ENCODE results near the gene CACTIN.
"Not testable (repeated sequence)": the region's sequence is repeated elsewhere in the genome, so short reads cannot be mapped to it uniquely, and the experiment has no call there.

Gene CACTIN

GRCh38 chr19:3586707-3587346, 39.8 kb downstream of the CACTIN start:
- no peak for DNase-seq (ENCODE audit: low read depth)

GRCh38 chr19:3586127-3586626, 40.4 kb downstream of the CACTIN start:
- DNase-seq (ENCODE audit: low read depth) = no peak

GRCh38 chr19:3585301-3586126, 41.1 kb downstream of the CACTIN start, which contains the start of gene GIPC3:
TSS of gene GIPC3 (plus strand) at chr19:3585478. CDS start at chr19:3585598, 120 bp downstream.
- no peak for DNase-seq (ENCODE audit: low read depth)

GRCh38 chr19:3584036-3584802, 42.4 kb downstream of the CACTIN start:
- not testable (repeated sequence) for DNase-seq (ENCODE audit: low read depth)

- DNase-seq (ENCODE audit: low read depth) = not testable (repeated sequence)
Observed at GRCh38 chr19:3581792-3582191, 44.8 kb downstream of the CACTIN start.

GRCh38 chr19:3580156-3580934, 46.2 kb downstream of the CACTIN start:
- DNase-seq (ENCODE audit: low read depth) = no peak

- DNase-seq (ENCODE audit: low read depth) = no peak
Observed at GRCh38 chr19:3578390-3578789, 48.2 kb downstream of the CACTIN start.

- no peak for DNase-seq (ENCODE audit: low read depth)
Observed at GRCh38 chr19:3577723-3578344, 48.8 kb downstream of the CACTIN start.

- DNase-seq (ENCODE audit: low read depth) = no peak
Observed at GRCh38 chr19:3576696-3577443, 49.7 kb downstream of the CACTIN start.

GRCh38 chr19:3575949-3576673, 50.5 kb downstream of the CACTIN start:
- no peak for DNase-seq (ENCODE audit: low read depth)

- DNase-seq (ENCODE audit: low read depth) = no peak
Observed at GRCh38 chr19:3575260-3575741, 51.3 kb downstream of the CACTIN start.

- DNase-seq (ENCODE audit: low read depth) = peak; percentile 74
Observed at GRCh38 chr19:3573858-3574637, 52.5 kb downstream of the CACTIN start.

- no peak for DNase-seq (ENCODE audit: low read depth)
Observed at GRCh38 chr19:3573162-3573857, 53.3 kb downstream of the CACTIN start.

GRCh38 chr19:3572855-3573161, 53.8 kb downstream of the CACTIN start, which contains the start of gene HMG20B:
TSS of gene HMG20B (plus strand) at chr19:3572944. CDS start at chr19:3573310, 366 bp downstream.
- no peak for DNase-seq (ENCODE audit: low read depth)

GRCh38 chr19:3572132-3572854, 54.3 kb downstream of the CACTIN start:
- peak; percentile 100 for DNase-seq (ENCODE audit: low read depth)

GRCh38 chr19:3570606-3571011, 56.0 kb downstream of the CACTIN start:
- no peak for DNase-seq (ENCODE audit: low read depth)

GRCh38 chr19:3570042-3570441, 56.5 kb downstream of the CACTIN start:
- DNase-seq (ENCODE audit: low read depth) = not testable (repeated sequence)

Data from activated T-cell treated with anti-CD3 and anti-CD28 coated beads for 24 hours (primary cell).